GM18508 (cell line): Measurements from ENCODE around the gene LRRC75B.
"Not testable (repeated sequence)": the region's sequence is repeated elsewhere in the genome, so short reads cannot be mapped to it uniquely, and the experiment has no call there.

Source experiments
- ATAC-seq: cut with Tn5 transposase; IDR thresholded peaks from one replicate; pipeline ENCODE4 v1.9.1; 2021; ENCODE audit warnings: moderate number of reproducible peaks; ENCODE audit not compliant: insufficient read depth, unreplicated experiment

Gene LRRC75B

DNA sequence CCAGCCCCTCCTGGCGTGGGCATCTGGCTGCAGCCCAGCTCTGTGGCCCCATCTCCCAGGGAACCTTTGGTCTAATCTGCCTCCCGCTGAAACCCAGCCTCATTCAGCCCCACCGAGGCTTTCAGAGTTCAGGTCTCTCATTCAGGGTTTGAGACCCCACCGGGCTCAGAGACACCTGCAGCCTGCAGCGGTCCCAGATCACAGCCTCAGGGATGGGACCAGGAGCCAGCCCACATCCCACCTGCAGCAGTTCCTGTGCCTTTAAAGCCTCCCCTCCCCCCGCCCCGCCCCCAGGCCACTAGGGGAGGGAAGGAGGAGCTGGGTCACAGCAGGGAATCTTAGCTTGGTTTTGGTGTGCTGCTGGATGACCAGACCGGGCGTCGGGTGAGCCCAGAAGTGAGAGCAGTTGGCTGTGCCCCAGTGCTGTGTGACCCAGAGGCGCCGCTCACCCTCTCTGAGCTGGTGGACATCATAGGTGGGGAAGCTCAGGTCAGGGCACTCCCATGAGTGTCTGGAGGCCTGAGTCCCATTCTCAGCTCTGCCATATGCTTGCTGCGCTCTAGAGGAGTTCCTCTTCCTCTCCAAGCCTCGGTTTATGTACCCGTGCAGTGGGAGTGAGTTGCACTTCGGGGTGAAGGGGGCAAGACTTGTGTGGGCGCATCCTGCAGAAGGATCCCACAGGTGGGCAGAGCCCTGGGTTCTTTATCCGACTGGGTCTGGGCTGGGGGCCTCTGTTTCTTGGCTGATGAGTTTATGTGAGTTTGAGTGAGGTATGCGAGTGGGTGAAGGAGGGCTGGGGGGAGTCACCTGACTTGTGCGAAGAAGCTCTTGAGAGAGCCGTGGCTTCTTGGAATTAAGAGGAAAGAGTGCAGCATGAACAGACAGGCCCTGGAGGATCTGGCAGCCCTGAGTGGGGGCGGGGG is 10.2 kb upstream of the LRRC75B start, which contains the start of gene GGT1:
Gene GGT1 (plus strand): TSS at position 347 of the 923 bp plus-strand sequence. CDS start 7,889 bp downstream, outside the sequence.
- ATAC-seq, result not testable (repeated sequence)

DNA sequence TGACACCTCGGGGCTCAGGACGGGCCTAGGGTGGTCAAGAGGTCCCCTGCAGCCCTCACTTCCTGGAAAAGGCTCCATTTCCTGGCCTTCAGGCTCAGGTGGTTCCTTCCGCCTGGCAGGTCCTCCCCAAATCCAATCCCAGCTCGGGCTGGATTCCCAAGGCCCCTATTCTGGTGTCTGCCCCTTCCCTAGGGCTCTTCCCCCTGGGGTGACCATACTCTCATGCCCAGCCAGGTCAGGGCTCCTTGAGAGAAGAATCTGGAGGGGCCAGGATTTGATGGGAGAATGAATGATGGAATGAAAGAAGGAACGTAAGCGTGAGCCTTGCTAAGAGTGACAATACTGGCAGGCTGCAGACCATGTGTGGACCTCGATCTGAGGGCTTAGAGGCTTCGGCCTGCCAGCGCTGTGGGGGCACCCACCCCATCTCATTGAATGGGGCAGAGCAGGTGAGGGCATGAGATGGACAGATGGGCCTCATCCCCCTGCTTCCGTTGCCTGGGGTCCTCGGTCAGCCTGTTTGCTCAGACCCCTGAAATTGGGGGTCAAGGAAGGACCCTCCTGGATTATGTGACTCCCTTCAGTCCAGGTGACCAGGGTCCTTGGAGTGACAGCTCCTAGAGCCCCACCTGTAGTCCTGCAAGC is 9.4 kb upstream of the LRRC75B start:
- not testable (repeated sequence) for ATAC-seq

DNA sequence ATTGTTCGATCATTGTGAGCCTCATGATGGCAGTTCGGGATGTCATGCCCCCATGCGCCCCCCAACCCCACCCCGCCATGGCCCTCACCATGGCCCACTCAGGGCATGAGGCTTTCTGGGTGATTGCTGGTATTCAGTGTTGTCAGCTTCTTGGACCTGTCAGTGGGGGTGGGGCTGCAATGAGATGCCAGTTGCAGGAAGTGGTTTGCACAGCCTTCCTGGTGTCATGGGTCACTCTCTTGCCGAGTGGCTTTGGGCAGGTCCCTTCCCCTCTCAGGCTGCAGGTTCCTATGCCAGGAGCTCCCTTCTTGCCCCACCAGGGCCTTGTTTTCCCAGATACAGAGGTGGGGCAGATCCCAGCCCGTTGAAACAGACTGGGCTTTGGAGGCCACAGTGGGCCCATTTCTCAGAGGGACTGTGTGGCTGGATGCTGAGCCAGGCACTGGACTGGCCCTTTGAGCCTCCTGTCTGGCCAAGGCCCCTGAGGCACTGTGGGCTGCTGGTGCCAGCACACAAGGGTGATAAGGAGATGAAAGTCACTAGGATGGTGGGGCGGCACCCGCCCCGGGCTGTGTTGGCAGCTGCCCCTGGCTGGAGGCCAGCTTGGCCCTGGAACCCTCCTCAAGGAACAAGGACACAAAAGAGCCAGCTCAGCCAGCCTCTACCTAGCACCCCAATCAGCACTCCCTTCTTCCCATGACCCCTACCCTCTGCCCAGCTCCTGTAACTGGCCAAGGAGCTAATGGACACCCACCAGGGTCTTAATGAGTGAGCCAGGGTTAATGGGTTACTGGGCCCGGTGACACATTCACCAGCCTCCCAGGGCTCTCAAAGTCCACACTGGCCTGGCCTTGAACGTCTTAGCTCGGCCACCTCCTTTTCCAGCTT is 8.6 kb upstream of the LRRC75B start:
- ATAC-seq, result no peak

DNA sequence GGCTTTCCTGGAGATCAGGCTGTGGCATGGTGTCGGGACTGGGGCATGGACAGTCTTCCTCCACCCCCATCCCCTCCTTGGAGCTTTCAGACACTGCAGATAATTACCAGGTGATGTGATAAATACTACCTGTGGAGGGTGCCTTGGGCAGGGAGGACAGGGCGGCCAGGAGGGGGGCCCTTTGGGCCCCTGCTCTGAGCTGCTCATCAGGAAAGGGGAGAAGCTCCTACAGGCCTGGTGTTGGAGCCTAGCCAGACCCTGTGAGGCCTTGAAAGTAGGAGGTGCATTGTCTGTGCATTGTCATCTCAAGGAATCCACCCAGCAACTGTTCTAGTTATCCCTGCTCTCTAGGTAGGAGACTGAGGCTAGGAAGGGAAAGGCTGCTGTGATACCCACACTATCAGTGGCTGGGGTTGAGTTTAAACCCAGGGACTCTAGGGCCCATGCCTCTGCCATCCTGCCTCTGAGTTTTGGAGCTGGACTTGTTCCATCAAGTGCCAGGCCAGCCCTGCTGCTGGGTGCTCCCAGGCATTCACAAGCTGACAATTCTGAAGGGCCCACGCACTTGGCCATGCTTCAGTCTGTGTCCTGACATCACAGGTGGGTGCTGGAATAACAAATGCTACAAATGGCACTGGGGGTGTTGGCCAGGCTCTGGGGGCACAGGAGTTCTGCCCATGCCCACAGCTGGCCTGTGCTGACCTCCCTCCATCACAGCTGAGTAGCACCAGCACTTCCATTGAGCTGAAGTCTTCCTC is 7.3 kb upstream of the LRRC75B start:
- ATAC-seq, result not testable (repeated sequence)

DNA sequence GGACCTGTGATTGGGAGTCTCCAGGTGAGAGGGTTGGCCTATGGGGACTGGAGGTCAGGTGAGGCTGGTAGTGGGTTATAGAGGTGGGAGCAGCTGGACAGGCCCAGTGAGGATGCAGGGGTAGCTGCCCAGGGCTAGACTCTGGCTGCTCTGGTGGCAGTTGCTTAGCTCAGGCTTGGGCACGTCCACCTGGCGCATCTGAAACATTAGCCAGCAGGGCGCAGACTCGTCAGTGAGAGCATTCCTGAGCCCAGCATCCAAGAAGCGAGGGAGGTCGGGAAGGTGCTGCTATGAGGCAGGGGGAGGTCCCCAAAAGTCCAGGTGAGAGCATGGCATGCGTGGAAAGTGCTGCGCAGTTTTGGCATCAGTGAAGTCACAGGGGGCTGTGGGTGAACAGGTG is 6.6 kb upstream of the LRRC75B start:
- ATAC-seq, result no peak

DNA sequence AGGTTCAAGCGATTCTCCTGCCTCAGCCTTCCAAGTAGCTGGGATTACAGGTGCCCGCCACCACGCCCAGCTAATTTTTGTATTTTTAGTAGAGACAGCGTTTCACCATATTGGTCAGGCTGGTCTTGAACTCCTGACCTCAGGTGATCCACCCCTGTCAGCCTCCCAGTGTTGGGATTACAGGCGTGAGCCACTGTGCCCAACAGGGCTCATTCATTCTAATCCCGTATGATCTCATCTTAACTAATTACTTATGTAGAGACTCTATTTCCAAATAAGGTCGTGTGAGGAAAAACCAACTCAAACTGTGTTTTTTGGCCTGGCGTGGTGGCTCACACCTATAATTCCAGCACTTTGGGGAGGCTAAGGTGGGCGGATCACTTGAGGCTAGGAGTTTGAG is 4.2 kb upstream of the LRRC75B start:
- ATAC-seq, result not testable (repeated sequence)

DNA sequence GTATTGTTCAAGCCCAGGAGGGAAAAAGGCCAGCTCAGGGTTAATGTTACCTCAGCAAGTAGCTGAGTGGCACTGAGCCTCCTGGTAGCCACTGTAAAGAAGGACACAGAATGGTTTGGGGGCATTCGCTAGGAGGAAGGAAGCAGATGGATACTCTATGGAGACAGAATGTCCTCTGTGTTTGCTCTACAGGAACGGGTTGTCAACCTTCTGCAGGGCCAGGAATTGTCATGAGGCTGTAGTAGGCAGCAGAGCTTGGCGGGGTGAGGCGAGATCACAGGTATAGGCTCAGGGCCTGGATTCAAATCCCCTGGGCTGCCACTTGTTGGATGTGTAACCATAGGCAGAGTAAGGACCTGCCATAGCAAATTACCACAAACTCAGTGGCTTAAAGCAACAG is 3.0 kb upstream of the LRRC75B start:
- ATAC-seq, result no peak

DNA sequence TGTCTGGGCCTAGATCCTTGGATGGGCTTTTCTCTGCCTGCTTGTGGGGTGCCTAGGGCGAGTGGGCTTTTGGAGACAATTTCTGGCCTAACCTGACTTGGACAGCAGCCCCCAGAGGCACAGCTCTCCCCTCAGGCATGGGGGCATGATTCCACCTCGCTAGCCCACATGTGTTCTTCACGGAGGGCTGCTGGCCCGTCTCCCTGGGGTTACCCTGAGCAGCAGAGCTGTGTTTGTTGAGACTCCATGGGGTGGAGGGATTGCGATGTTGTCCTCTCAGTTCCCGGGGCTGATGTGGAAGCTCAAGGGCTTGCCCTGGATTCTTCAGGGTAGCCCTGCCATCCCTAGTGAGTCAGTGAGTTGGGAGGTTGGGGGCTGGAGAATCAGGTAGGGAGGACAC is 2.4 kb upstream of the LRRC75B start:
- ATAC-seq, result no peak

DNA sequence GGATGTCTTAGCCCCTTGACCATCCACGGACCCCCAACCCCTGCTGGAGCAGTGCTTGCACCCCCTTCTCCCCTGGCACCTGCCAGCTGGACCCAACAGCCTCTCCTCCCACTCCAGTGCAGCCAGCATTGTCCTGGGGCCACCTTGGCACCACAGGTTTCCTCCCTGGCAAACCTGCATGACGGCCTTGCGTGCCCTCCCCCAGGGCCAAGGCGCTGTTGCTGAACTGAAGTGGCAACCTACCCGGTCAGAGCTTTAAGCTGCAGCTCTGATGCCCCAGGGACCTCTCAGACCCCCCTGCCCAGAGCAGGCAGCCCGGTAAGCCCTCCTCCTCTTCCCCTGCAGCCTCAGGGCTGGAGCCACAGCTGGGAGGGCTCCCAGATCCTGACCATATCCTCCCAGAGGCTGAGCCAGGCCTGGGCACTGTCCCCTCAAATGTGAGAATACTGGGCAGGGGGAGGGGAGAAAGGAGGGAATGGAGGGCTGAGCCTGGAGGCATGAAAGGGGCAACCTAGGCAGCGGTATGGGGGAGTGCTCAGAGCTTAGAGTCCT is 1.8 kb upstream of the LRRC75B start:
- ATAC-seq, result no peak

DNA sequence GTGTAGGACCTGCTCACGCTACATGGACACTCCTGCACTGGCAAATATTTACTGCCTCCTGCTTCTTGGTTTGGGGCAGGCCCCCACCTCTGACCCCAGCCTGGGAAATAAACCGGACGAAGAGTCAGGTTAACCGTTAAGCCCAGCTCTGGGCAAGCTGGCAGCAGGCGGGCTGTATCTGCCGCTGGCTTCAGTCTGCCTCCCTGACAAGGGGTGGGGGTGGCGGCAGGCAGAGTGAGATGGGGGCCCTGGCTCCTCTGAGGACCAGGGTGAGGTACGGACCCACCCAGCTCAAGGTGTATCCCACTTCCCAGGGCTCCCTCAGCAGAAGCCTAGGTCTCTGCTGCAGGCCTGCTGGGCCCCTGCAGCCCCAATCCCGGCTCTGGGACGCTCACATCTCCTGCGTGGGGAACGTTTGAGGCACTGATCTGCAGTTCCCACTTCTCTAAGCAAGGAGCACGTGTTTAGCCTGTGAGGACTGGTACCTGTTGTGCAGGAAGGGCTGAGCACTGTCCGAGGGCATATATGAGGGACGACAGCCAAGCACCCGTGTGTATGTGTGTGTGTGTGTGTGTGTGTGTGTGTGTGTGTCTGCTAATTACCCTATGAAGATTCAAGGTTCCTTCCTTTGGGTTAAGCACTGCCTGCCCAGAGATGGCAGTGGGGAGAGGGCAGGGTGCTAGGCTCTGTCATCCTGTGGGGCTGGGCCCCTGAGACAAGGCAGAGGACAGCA is 1.1 kb upstream of the LRRC75B start:
- ATAC-seq, result no peak

DNA sequence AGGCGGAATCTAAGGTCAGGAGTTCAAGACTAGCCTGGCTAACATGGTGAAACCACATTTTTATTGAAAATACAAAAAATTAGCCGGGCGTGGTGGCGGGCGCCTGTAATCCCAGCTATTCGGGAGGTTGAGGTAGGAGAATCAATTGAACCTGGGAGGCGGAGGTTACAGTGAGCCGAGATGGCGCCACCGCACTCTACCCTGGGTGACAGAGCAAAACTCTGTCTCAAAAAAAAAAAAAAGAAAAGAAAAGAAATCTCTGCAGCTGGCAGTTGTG is 624 bp upstream of the LRRC75B start:
- ATAC-seq, result not testable (repeated sequence)

DNA sequence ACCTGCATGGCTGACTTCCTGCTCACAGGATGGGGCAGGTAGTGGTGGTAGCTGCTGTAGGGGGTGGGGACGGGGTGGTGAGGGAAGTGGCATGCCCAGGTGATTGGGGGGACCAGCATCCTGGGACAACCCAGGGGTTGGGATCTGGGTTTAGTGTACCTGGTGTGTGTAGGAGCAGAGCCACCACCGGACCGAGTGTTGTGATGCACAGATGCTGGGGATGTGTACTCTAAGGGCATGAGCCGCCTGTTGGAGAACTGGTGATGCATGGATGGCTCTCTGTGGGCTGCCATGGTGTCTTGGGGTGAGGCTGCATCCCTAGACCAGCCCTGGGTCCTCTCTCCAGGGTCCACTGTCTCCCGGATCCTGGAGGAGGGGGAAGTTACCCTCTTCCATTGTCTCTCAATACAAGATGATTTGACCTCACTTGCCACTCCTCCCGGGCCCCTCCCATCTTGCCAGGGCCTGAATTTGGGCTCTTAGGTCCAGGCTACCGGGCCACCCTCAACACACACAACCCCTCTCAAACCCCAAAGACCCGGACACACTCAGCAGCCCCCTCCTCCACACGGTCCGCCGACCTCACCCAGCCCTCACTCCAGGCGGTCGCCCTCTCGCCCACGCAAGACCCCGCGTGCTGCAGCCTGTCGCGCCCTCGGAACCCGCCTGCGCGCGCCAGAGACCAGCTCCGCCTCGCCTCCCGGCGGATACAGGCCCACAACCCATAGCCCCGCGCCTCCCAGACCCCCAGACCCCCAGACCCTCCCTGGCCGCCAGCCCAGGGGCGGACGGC is 619 bp downstream of the LRRC75B start:
- ATAC-seq, result no peak

DNA sequence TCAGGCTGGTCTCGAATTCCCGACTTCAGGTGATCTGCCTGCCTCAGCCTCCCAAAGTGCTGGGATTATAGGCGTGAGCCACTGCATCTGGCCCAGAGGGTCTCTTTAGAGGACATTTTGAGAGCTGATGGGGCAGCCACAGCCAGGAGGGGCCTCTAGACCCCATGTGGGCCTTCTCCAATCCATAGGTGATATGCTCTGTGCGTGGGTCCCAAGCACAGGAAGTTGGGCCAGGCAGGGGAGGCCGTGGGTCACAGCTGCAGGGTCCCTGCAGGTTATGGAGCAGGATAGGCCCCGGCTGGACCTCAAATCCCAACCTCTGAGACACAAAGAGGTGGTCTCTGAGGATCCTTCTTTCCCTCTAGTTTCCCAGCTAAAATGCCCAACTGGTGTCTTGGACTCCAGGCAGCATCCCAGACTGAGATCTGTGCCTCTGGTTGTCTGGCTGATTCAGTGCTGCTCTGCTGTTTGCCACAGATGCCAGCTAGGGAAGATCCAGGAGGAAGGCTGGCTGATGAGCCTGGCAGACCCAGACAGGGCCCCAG is 1.5 kb downstream of the LRRC75B start:
- no peak for ATAC-seq

DNA sequence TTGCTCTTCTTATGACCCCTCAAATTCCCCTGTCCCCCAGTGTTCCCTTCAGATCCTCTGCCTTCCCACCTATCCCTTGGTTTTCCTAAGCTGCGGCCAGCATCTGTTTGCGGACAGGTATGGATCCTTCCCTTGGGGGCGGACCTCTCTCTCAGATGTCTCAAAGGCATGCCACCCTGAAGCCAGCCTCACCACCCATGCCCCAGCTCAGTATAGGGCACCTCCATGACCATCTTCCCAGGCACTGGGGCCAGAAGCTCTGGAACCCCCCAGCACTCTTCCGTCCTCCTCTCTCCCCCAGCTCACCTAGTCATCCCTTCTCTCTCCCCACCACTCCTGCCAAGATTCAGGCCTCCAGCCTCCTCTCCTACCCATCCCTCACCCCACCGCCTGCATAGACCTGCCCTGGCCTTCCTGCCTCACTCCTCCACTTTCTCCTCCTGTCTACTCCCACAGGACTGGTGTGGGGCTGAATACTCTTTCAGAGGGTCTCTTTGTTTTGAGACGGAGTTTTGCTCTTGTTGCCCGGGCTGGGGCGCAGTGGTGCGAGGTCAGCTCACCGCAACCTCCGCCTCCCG is 2.2 kb downstream of the LRRC75B start:
- ATAC-seq, result no peak

DNA sequence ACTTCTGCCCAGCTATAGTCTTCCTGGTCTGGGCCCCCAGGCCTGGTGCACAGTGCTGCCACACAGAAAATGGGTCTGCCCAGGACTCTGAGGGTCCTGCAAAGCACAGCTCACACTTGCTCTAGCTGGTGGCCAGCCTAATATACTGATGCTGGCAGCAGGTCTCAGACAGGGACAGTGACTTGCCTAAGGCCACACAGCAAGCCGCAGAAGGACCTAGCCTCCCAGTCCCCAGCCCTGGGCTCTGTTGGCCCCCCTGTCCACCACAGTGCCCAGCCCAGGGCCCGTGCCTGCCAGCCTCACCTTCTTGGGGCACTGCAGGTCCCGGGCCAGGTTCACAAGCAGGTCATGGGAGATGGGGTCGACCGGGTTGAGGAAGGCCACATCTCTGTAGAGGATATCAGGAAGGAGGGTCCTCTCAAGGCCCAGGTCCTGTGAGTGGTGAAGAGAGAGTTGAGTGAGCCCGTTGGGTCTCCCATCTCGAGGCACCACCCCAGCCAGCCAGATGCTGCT is 3.3 kb downstream of the LRRC75B start:
- ATAC-seq, result no peak

DNA sequence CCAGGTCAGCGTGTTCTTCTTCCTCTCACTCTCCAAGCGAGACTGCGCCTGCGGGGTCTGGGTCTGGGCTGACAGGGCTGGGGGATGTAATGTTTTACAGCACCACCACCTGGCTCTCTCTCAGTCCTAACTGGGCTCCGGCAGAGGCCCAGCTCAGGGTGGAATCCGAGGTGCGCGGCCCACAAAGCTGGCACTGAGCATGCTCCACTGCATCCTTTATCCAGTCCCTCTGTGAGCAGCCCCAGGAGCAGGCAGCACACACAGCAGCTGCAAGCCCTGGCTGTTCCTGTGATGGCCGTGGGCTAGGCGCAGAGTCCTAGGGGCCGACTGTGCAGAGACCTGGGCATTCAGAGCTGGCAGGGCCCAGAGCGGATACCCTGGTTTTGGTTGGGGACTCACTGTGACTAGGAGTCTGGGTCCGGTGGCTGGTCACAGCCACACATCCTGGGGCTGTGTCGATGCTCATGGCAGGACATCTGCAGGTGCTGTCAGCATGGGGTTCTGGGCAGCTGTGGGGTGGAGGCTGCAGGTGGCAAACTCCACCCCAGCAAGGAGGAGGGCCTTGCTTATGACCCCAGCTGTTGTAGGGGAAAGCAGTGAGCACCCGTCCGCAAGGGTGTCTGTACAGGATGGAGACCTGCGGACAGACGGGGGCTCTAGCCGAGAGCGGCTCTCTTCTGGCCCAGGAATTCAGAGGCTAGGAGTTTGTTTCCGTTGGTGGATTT is 4.0 kb downstream of the LRRC75B start:
- no peak for ATAC-seq

DNA sequence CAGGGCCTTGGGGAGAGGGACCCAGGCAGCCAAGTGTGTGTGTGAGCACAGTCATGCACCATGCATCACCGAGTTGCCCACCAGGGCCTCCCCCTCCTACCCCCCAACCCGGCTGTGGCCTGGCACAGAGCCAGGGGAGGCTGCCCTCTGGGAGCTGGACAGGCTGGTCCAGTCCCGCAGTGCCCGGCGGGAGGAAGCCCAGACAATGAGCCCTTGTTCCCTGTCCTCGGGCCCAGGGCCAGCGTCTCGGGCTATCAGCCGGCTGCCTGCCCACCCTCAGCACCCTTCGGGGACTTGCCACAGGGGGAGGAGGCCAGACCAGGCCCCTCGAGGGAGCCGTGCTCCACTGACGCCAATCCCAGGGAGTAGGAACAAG is 4.5 kb downstream of the LRRC75B start:
- no peak for ATAC-seq
